WTC11 (cell line): ENCODE data around the gene NKD1. TPM values are rescaled to one million over a fixed set of nuclear protein-coding genes. Genes with fewer than 3 reads are reported as not detected.

Experiments used
- ATAC-seq: fragments of 200-7000 bp; cut with Tn5 transposase; 2 replicates; pipeline ENCODE4 v1.10.0; 2021; ENCODE audit warnings: mild to moderate bottlenecking, moderate library complexity
- CTCF ChIA-PET: fragments of 300-600 bp; sonication (Branson Sonifier 250); formaldehyde crosslinking; loops from one replicate; lab custom pipeline; 2021; ENCODE audit warnings: antibody characterized with exemption; lab: Charles Lee
- POLR2A ChIA-PET: fragments of 350-600 bp; sonication (Branson Sonifier 250); formaldehyde crosslinking; loops from one replicate; lab custom pipeline; 2021; ENCODE audit warnings: antibody characterized with exemption; lab: Charles Lee
- DNase-seq: peaks from one replicate; pipeline ENCODE4 v3.0.0; 2021; ENCODE audit warnings: low spot score
- H3K27ac Mint-ChIP-seq: 2 replicates; pipeline ENCODE4 v1.8.0; 2021; ENCODE audit warnings: mixed read lengths
- H3K27me3 Mint-ChIP-seq: 2 replicates; pipeline ENCODE4 v1.8.0; 2021; ENCODE audit warnings: low read depth, mild to moderate bottlenecking, moderate library complexity, mixed read lengths
- H3K36me3 Mint-ChIP-seq: 2 replicates; pipeline ENCODE4 v1.8.0; 2021; ENCODE audit warnings: mixed read lengths
- H3K4me1 Mint-ChIP-seq: 2 replicates; pipeline ENCODE4 v1.8.0; 2022; ENCODE audit warnings: mixed read lengths
- H3K4me3 Mint-ChIP-seq: 2 replicates; pipeline ENCODE4 v1.8.0; 2021; ENCODE audit warnings: mild to moderate bottlenecking, moderate library complexity, mixed read lengths
- H3K9me3 Mint-ChIP-seq: 2 replicates; pipeline ENCODE4 v1.8.0; 2021; ENCODE audit warnings: mixed read lengths
- AFF4 ChIP-seq: sonication (generic); formaldehyde crosslinking; IDR thresholded peaks from 2 replicates; pipeline ENCODE4 v1.8.1; 2023; ENCODE audit warnings: mild to moderate bottlenecking, missing genetic modification reagents, borderline replicate concordance
- E2F1 ChIP-seq: sonication (generic); formaldehyde crosslinking; IDR thresholded peaks from 2 replicates; pipeline ENCODE4 v1.8.0; 2022; ENCODE audit warnings: mild to moderate bottlenecking, missing genetic modification reagents
- JAZF1 ChIP-seq: fragments of 250-450 bp; sonication (Bioruptor Pico); IDR thresholded peaks from 2 replicates; pipeline ENCODE4 v1.9.0; 2021; ENCODE audit warnings: moderate library complexity, mild to moderate bottlenecking, inconsistent platforms
- MAX ChIP-seq: sonication (generic); formaldehyde crosslinking; IDR thresholded peaks from 2 replicates; pipeline ENCODE4 v1.8.0; 2022; ENCODE audit warnings: mild to moderate bottlenecking, missing genetic modification reagents
- MXD4 ChIP-seq: fragments of 250-450 bp; sonication (Bioruptor Pico); IDR thresholded peaks from 2 replicates; pipeline ENCODE4 v1.8.0; 2021; ENCODE audit warnings: mild to moderate bottlenecking, moderate library complexity, borderline replicate concordance
- NR1H2 ChIP-seq: sonication (generic); formaldehyde crosslinking; IDR thresholded peaks from 2 replicates; pipeline ENCODE4 v1.9.0; 2021; ENCODE audit warnings: mild to moderate bottlenecking, moderate library complexity, missing genetic modification reagents
- NR2C2 ChIP-seq: sonication (generic); formaldehyde crosslinking; IDR thresholded peaks from 2 replicates; pipeline ENCODE4 v1.8.0; 2022; ENCODE audit warnings: mild to moderate bottlenecking, missing genetic modification reagents
- PRDM15 ChIP-seq: sonication (generic); formaldehyde crosslinking; IDR thresholded peaks from 2 replicates; pipeline ENCODE4 v1.8.0; 2022; ENCODE audit warnings: missing genetic modification reagents
- SMAD4 ChIP-seq: sonication (generic); formaldehyde crosslinking; IDR thresholded peaks from 2 replicates; pipeline ENCODE4 v1.8.0; 2022; ENCODE audit warnings: mild to moderate bottlenecking, missing genetic modification reagents
- TEAD1 ChIP-seq: sonication (generic); formaldehyde crosslinking; IDR thresholded peaks from 2 replicates; pipeline ENCODE4 v1.8.0; 2022; ENCODE audit warnings: mild to moderate bottlenecking, missing genetic modification reagents
- USF1 ChIP-seq: sonication (generic); formaldehyde crosslinking; IDR thresholded peaks from 2 replicates; pipeline ENCODE4 v1.8.0; 2022; ENCODE audit warnings: mild to moderate bottlenecking, missing genetic modification reagents
- USF2 ChIP-seq: sonication (generic); formaldehyde crosslinking; IDR thresholded peaks from 2 replicates; pipeline ENCODE4 v1.8.1; 2023; ENCODE audit warnings: mild to moderate bottlenecking, missing genetic modification reagents, moderate library complexity
- ZMAT4 ChIP-seq: fragments of 250-450 bp; sonication (Bioruptor Pico); IDR thresholded peaks from 2 replicates; pipeline ENCODE4 v1.9.0; 2021; ENCODE audit warnings: mild to moderate bottlenecking
- ZNF425 ChIP-seq: fragments of 250-450 bp; sonication (Bioruptor Pico); conservative IDR thresholded peaks from 2 replicates; pipeline ENCODE4 v1.9.0; 2021; ENCODE audit warnings: mild to moderate bottlenecking
- total RNA-seq: library from RNA; stranded (reverse); gene quantifications from 3 replicates; pipeline ENCODE4 v1.2.3, GENCODE V29; 2021

NKD1 gene
- total RNA-seq, 1 experiment from 2014 or later, result 6.0 TPM

GRCh38 chr16:50646345-50646744, 98.1 kb downstream of the NKD1 start:
- Mint-ChIP-seq H3K27me3 (no peaks in the 10 kb centered on the region), H3K27ac (no peak overlapping the region)
- DNase-seq, result no peak
- POLR2A ChIA-PET, result no interaction called here
- TF ChIP-seq TEAD1 (CRISPR knock-in tag) (no peak), MAX (CRISPR knock-in tag) (no peak)
- TF ChIP-seq, all 79 proteins: peak for 0
- CTCF ChIA-PET, result interaction anchor here (0.5 to 2.2 kb wide), 4 partner anchors 10 to 99 kb away, joined by 4 to 20 read pairs (median 4); no protein-coding TSS in a partner anchor
- no peak for ATAC-seq
- no peak overlapping the region for H3K4me3 Mint-ChIP-seq
- H3K9me3 Mint-ChIP-seq, result no peaks in the 10 kb centered on the region
- H3K4me1 Mint-ChIP-seq, result peaks cover 15% of the 10 kb centered on the region
- H3K36me3 Mint-ChIP-seq, result no peaks in the 10 kb centered on the region

GRCh38 chr16:50651835-50652438, 103.7 kb downstream of the NKD1 start:
- H3K9me3 Mint-ChIP-seq, result peaks cover 5% of the 10 kb centered on the region
- TF ChIP-seq USF2 (CRISPR knock-in tag), result peak; percentile 75
- no peak for TF ChIP-seq PRDM15
- TF ChIP-seq USF1 (CRISPR knock-in tag), result peak; percentile 59; the same call in 1 of the 2 replicates
- DNase-seq (no peak), ATAC-seq (no peak)
- no peaks in the 10 kb centered on the region for H3K4me1 Mint-ChIP-seq
- H3K27ac Mint-ChIP-seq, result no peak overlapping the region
- H3K4me3 Mint-ChIP-seq, result no peak overlapping the region
- no peaks in the 10 kb centered on the region; the same call in 1 of the 2 replicates for H3K27me3 Mint-ChIP-seq
- CTCF ChIA-PET, result interaction anchor here (0.7 to 2.9 kb wide), 5 partner anchors 13 to 154 kb away, joined by 3 to 14 read pairs (median 4); no protein-coding TSS in a partner anchor
- H3K36me3 Mint-ChIP-seq, result no peaks in the 10 kb centered on the region
- POLR2A ChIA-PET, result interaction anchor here (0.6 kb wide), 1 partner anchor 386 kb away, joined by 4 read pairs; no protein-coding TSS in a partner anchor

- H3K4me1 Mint-ChIP-seq, result no peaks in the 10 kb centered on the region
- H3K36me3 Mint-ChIP-seq, result no peaks in the 10 kb centered on the region
- ATAC-seq (no peak), DNase-seq (no peak)
- no peaks in the 10 kb centered on the region; the same call in 1 of the 2 replicates for H3K27me3 Mint-ChIP-seq
- H3K4me3 Mint-ChIP-seq, result no peak overlapping the region
- H3K9me3 Mint-ChIP-seq, result peaks cover 5% of the 10 kb centered on the region
- CTCF ChIA-PET, result interaction anchor here (1.2 to 2.9 kb wide), 6 partner anchors 12 to 326 kb away, joined by 3 to 14 read pairs (median 6); no protein-coding TSS in a partner anchor
- no peak overlapping the region for H3K27ac Mint-ChIP-seq
- POLR2A ChIA-PET, result interaction anchor here (0.5 kb wide), 1 partner anchor 46 kb away, joined by 4 read pairs; no protein-coding TSS in a partner anchor
- no peak for TF ChIP-seq NR1H2
- no peak for TF ChIP-seq SMAD4 (CRISPR knock-in tag)
- TF ChIP-seq ZMAT4 (CRISPR knock-in tag), result no peak
- TF ChIP-seq NR2C2, result no peak
- TF ChIP-seq JAZF1, result no peak
- no peak for TF ChIP-seq AFF4 (CRISPR knock-in tag)
- TF ChIP-seq MXD4 (CRISPR knock-in tag), result no peak
- TF ChIP-seq ZNF425 (CRISPR knock-in tag), result no peak
- no peak for TF ChIP-seq E2F1 (CRISPR knock-in tag)
Observed at GRCh38 chr16:50652836-50653425, 104.7 kb downstream of the NKD1 start.
